HepG2 (cell line): Measurements from ENCODE around the gene HMBS. TPM values are rescaled to one million over a fixed set of nuclear protein-coding genes. Genes with fewer than 3 reads are reported as not detected.

Experiments
- BRD4 ChIP-seq: sonication (generic); formaldehyde crosslinking; IDR thresholded peaks from 2 replicates; pipeline ENCODE4 v1.4.0; 2020; ENCODE audit warnings: missing genetic modification reagents
- CCAR2 ChIP-seq: fragments of 200-400 bp; formaldehyde crosslinking; optimal IDR thresholded peaks from 2 replicates; pipeline ENCODE3; 2018; ENCODE audit warnings: low read depth, mild to moderate bottlenecking, low read length, moderate library complexity
- CHD4 ChIP-seq: fragments of 200-600 bp; sonication (generic); IDR thresholded peaks from 2 replicates; pipeline ENCODE4 v1.7.0; 2017; ENCODE audit warnings: mild to moderate bottlenecking, low read length, borderline replicate concordance
- CREB1 ChIP-seq, 2 experiments: fragments of 450-650 bp in 1 of 2; IDR thresholded peaks; 2 replicates each; pipeline ENCODE4 v1.6.1; 2016 to 2017; ENCODE audit warnings: control low read depth in 1 of 2, mild to moderate bottlenecking in 1 of 2, missing compliant biosample characterization in 1 of 2, missing genetic modification characterization in 1 of 2
- EED ChIP-seq: sonication (generic); formaldehyde crosslinking; IDR thresholded peaks from 2 replicates; pipeline ENCODE4 v1.5.0; 2020; ENCODE audit warnings: mild to moderate bottlenecking, missing genetic modification reagents
- FOXC1 ChIP-seq: sonication (generic); formaldehyde crosslinking; IDR thresholded peaks from 2 replicates; pipeline ENCODE4 v1.8.0; 2022; ENCODE audit warnings: mild to moderate bottlenecking, missing genetic modification reagents, borderline replicate concordance
- GABPB1 ChIP-seq: IDR thresholded peaks from 2 replicates; pipeline ENCODE4 v1.6.1; 2016; ENCODE audit warnings: mild to moderate bottlenecking, missing genetic modification reagents, moderate library complexity, missing compliant biosample characterization
- GATAD1 ChIP-seq: IDR thresholded peaks from 2 replicates; pipeline ENCODE4 v1.6.1; 2016; ENCODE audit warnings: missing genetic modification reagents, missing compliant biosample characterization
- HMGA1 ChIP-seq: sonication (generic); formaldehyde crosslinking; conservative IDR thresholded peaks from 2 replicates; pipeline ENCODE4 v1.4.0; 2020; ENCODE audit warnings: missing genetic modification reagents
- HNF4A ChIP-seq: sonication (generic); formaldehyde crosslinking; IDR thresholded peaks from 2 replicates; pipeline ENCODE4 v1.4.0; 2020; ENCODE audit warnings: missing genetic modification reagents
- RXRB ChIP-seq: IDR thresholded peaks from 2 replicates; pipeline ENCODE4 v1.6.1; 2016; ENCODE audit warnings: borderline replicate concordance, missing genetic modification reagents, missing compliant biosample characterization
- SAP130 ChIP-seq: IDR thresholded peaks from 2 replicates; pipeline ENCODE4 v1.6.1; 2016; ENCODE audit warnings: low read depth
- SATB2 ChIP-seq: sonication (generic); formaldehyde crosslinking; IDR thresholded peaks from 2 replicates; pipeline ENCODE4 v1.5.0; 2020; ENCODE audit warnings: missing genetic modification reagents
- SNAI1 ChIP-seq: sonication (generic); formaldehyde crosslinking; IDR thresholded peaks from 2 replicates; pipeline ENCODE4 v1.5.0; 2020; ENCODE audit warnings: mild to moderate bottlenecking, missing genetic modification reagents, borderline replicate concordance
- SOX5 ChIP-seq: IDR thresholded peaks from 2 replicates; pipeline ENCODE4 v1.6.1; 2016; ENCODE audit warnings: borderline replicate concordance
- TARDBP ChIP-seq: sonication (generic); formaldehyde crosslinking; IDR thresholded peaks from 2 replicates; pipeline ENCODE4 v1.8.0; 2022; ENCODE audit warnings: mild to moderate bottlenecking, missing genetic modification reagents
- TEAD2 ChIP-seq: sonication (generic); formaldehyde crosslinking; IDR thresholded peaks from 2 replicates; pipeline ENCODE4 v1.9.0; 2021; ENCODE audit warnings: missing genetic modification reagents
- ZBTB38 ChIP-seq: sonication (generic); formaldehyde crosslinking; IDR thresholded peaks from 2 replicates; pipeline ENCODE4 v1.5.1; 2020; ENCODE audit warnings: mild to moderate bottlenecking, missing genetic modification reagents
- ZFAT ChIP-seq: sonication (generic); formaldehyde crosslinking; conservative IDR thresholded peaks from 2 replicates; pipeline ENCODE4 v1.8.1; 2023; ENCODE audit warnings: missing genetic modification reagents, inconsistent platforms
- ZNF263 ChIP-seq: sonication (generic); formaldehyde crosslinking; IDR thresholded peaks from 2 replicates; pipeline ENCODE4 v1.4.0; 2020; ENCODE audit warnings: missing genetic modification reagents
- ZNF749 ChIP-seq: sonication (generic); formaldehyde crosslinking; IDR thresholded peaks from 2 replicates; pipeline ENCODE4 v1.8.0; 2022; ENCODE audit warnings: mild to moderate bottlenecking, missing genetic modification reagents, moderate library complexity, borderline replicate concordance
- polyA plus RNA-seq, 8 experiments: library from polyadenylated mRNA; depleted of rRNA in 3 of 8; stranded (reverse) in 7 of 8; unstranded in 1 of 8; fragments of >200 nt; fragmentation: Illumina TruSeq in 4 of 8; extraction: Trizol in 4 of 8; gene quantifications; 2 replicates each; pipeline versions ENCODE4 v1.2.1 to v1.2.3, GENCODE V29; 2011 to 2016; ENCODE audit warnings: low read depth in 4 of 8, missing spikeins in 1 of 8, mixed read lengths in 1 of 8; ENCODE audit not compliant: insufficient read depth in 1 of 8
- total RNA-seq, 5 experiments: library from RNA; depleted of rRNA; stranded (reverse); fragments of >200 nt; fragmentation: Illumina TruSeq; extraction: Trizol; gene quantifications; 2 replicates each; pipeline ENCODE4 v1.2.3, GENCODE V29; 2016; ENCODE audit warnings: low read depth in 1 of 5
- TF ChIP-seq, protein P1 (sequence below): sonication (generic); formaldehyde crosslinking; IDR thresholded peaks from 2 replicates; pipeline ENCODE4 v1.8.1; 2023; ENCODE audit warnings: missing genetic modification reagents, inconsistent platforms, borderline replicate concordance
- TF ChIP-seq, protein P2 (sequence below): IDR thresholded peaks from 2 replicates; pipeline ENCODE4 v1.6.1; 2016; ENCODE audit warnings: missing compliant biosample characterization, missing genetic modification reagents, borderline replicate concordance
- TF ChIP-seq, protein P3 (sequence below): sonication (generic); formaldehyde crosslinking; conservative IDR thresholded peaks from 2 replicates; pipeline ENCODE4 v1.4.0; 2020; ENCODE audit warnings: missing genetic modification reagents
- TF ChIP-seq, protein P4 (sequence below): IDR thresholded peaks from 2 replicates; pipeline ENCODE4 v1.4.0; 2020; ENCODE audit warnings: mild to moderate bottlenecking, missing genetic modification reagents

HMBS gene
- total and polyA plus RNA-seq, 2 of the 13 experiments (the other 11 are each of a cell fraction or from before 2014, with no cell fraction given) = 9.4 to 46.9 TPM

DNA sequence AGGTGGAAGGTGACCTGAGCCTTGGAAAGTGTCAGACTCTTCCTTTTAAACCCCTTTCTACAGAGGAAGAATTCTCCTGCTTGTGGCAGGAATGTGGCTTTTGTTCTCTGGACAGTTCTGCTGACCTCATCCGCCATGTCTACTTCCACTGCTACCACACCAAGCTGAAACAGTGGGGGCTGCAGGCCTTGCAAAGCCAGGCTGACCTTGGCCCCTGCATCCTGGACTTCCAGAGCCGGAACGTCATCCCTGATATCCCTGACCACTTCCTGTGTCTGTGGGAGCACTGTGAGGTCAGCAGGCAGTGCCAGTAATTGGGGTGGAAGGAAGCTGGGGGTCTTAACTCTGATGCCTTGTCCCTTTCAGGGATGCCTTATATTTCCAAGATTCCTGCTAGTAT is 46.0 kb downstream of the HMBS start (continued):
- TF ChIP-seq HMGA1 (CRISPR knock-in tag) = no peak
- no peak for TF ChIP-seq FOXC1
- TF ChIP-seq ZNF263 (CRISPR knock-in tag) = peak; percentile 94
- no peak for TF ChIP-seq CHD4
- TF ChIP-seq ZFAT (CRISPR knock-in tag) = no peak
- no peak for TF ChIP-seq BRD4 (CRISPR knock-in tag)
- TF ChIP-seq HNF4A (CRISPR knock-in tag) = peak; percentile 56; the same call in 1 of the 2 replicates
- no peak for TF ChIP-seq EED (CRISPR knock-in tag)
- TF ChIP-seq SOX5 (CRISPR knock-in tag) = peak; percentile 32; the same call in 1 of the 2 replicates
- TF ChIP-seq, protein P1, sequence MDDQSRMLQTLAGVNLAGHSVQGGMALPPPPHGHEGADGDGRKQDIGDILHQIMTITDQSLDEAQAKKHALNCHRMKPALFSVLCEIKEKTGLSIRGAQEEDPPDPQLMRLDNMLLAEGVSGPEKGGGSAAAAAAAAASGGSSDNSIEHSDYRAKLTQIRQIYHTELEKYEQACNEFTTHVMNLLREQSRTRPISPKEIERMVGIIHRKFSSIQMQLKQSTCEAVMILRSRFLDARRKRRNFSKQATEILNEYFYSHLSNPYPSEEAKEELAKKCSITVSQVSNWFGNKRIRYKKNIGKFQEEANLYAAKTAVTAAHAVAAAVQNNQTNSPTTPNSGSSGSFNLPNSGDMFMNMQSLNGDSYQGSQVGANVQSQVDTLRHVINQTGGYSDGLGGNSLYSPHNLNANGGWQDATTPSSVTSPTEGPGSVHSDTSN (CRISPR knock-in tag) = no peak
- peak; percentile 83 for TF ChIP-seq GABPB1
- TF ChIP-seq TARDBP = no peak
- no peak for TF ChIP-seq SATB2
- no peak for TF ChIP-seq SNAI1
- TF ChIP-seq CREB1 (IDR thresholded peaks at IDR 0.05) = peak; percentile 60; the same call in 1 of the 2 replicates
- TF ChIP-seq CREB1 (CRISPR knock-in tag; IDR thresholded peaks at IDR 0.05) = no peak
- TF ChIP-seq GATAD1 = 0 out of 2 replicates have a peak, but pooled peaks have one; percentile 28
- TF ChIP-seq RXRB (CRISPR knock-in tag) = peak; percentile 43; the same call in 1 of the 2 replicates
- TF ChIP-seq, protein P2, sequence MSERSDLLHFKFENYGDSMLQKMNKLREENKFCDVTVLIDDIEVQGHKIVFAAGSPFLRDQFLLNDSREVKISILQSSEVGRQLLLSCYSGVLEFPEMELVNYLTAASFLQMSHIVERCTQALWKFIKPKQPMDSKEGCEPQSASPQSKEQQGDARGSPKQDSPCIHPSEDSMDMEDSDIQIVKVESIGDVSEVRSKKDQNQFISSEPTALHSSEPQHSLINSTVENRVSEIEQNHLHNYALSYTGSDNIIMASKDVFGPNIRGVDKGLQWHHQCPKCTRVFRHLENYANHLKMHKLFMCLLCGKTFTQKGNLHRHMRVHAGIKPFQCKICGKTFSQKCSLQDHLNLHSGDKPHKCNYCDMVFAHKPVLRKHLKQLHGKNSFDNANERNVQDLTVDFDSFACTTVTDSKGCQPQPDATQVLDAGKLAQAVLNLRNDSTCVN (CRISPR knock-in tag) = no peak
- TF ChIP-seq TEAD2 (CRISPR knock-in tag) = no peak
- TF ChIP-seq, protein P3, sequence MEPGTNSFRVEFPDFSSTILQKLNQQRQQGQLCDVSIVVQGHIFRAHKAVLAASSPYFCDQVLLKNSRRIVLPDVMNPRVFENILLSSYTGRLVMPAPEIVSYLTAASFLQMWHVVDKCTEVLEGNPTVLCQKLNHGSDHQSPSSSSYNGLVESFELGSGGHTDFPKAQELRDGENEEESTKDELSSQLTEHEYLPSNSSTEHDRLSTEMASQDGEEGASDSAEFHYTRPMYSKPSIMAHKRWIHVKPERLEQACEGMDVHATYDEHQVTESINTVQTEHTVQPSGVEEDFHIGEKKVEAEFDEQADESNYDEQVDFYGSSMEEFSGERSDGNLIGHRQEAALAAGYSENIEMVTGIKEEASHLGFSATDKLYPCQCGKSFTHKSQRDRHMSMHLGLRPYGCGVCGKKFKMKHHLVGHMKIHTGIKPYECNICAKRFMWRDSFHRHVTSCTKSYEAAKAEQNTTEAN (CRISPR knock-in tag) = no peak
- no peak for TF ChIP-seq CCAR2
- TF ChIP-seq, protein P4, sequence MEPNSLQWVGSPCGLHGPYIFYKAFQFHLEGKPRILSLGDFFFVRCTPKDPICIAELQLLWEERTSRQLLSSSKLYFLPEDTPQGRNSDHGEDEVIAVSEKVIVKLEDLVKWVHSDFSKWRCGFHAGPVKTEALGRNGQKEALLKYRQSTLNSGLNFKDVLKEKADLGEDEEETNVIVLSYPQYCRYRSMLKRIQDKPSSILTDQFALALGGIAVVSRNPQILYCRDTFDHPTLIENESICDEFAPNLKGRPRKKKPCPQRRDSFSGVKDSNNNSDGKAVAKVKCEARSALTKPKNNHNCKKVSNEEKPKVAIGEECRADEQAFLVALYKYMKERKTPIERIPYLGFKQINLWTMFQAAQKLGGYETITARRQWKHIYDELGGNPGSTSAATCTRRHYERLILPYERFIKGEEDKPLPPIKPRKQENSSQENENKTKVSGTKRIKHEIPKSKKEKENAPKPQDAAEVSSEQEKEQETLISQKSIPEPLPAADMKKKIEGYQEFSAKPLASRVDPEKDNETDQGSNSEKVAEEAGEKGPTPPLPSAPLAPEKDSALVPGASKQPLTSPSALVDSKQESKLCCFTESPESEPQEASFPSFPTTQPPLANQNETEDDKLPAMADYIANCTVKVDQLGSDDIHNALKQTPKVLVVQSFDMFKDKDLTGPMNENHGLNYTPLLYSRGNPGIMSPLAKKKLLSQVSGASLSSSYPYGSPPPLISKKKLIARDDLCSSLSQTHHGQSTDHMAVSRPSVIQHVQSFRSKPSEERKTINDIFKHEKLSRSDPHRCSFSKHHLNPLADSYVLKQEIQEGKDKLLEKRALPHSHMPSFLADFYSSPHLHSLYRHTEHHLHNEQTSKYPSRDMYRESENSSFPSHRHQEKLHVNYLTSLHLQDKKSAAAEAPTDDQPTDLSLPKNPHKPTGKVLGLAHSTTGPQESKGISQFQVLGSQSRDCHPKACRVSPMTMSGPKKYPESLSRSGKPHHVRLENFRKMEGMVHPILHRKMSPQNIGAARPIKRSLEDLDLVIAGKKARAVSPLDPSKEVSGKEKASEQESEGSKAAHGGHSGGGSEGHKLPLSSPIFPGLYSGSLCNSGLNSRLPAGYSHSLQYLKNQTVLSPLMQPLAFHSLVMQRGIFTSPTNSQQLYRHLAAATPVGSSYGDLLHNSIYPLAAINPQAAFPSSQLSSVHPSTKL (CRISPR knock-in tag) = 0 out of 2 replicates have a peak, but pooled peaks have one; percentile 12
- TF ChIP-seq SAP130 (CRISPR knock-in tag) = peak; percentile 34; the same call in 1 of the 2 replicates
- TF ChIP-seq ZNF749 (CRISPR knock-in tag) = no peak
- 0 out of 2 replicates have a peak, but pooled peaks have one; percentile 19 for TF ChIP-seq ZBTB38
